H4 (cell line): ENCODE results near the gene LAMTOR5. TPM values are rescaled to one million over a fixed set of nuclear protein-coding genes. Genes with fewer than 3 reads are reported as not detected.
A peak's percentile ranks its signal among the peaks of the same experiment; 100 is the strongest.
"Not testable (repeated sequence)": the region's sequence is repeated elsewhere in the genome, so short reads cannot be mapped to it uniquely, and the experiment has no call there.

ENCODE experiments used
- DNase-seq: peaks from one replicate; pipeline ENCODE4 v3.0.0-alpha.2; 2015; ENCODE audit warnings: low spot score
- total RNA-seq: library from RNA; depleted of rRNA; stranded (reverse); fragments of >200 nt; shearing (Covaris generic); gene quantifications from 2 replicates; pipeline ENCODE4 v1.2.3, GENCODE V29; 2014

Gene LAMTOR5
- total RNA-seq, 1 experiment from 2014 or later, result 143 TPM

DNA sequence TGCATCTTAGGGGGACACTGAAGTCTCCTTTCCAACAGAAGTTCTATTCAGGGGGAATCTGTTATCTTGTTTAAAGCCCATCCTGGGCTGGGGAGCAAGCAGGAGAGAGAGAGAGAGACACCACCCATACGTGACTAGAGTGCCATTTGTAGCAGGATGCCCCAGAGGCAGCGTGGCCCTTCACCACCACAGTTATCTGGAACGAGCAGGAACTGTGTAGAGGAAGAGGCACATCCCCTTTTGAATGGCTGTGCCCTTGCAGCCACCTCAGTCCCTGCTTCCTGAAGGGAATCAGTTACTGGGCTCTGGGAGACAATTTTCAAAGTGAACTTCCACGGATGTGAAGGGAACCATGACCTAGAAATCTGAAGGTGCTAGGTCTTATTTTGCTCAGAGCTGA lies 19.4 kb upstream of the LAMTOR5 start:
- no peak for DNase-seq

DNA sequence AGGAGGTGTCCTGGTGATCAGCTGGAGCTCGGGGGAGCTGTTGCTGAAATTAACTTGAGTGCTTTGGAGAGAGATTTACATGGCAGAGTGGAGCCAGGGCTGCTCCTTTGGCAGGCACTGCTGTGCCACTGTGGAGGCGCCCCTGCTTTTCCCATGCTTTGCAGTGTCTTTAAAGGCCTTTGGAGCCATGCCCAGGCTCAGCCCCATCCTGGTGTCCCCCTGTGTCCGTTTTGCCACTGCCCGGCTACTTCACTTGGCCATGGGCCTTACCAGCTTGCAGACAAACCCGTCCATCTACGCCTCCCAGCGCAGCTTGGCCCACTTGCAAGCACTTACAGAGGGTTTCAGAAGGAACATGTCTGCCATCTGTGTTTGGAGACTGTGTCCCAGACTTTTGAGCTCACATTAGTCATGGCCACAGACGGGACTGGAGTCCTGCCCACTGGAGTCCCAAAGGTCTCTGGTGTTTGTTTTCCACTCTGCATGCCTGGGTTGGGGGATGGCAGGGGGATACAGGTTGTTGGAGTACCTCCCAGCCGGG lies 18.2 kb upstream of the LAMTOR5 start:
- DNase-seq, result no peak

DNA sequence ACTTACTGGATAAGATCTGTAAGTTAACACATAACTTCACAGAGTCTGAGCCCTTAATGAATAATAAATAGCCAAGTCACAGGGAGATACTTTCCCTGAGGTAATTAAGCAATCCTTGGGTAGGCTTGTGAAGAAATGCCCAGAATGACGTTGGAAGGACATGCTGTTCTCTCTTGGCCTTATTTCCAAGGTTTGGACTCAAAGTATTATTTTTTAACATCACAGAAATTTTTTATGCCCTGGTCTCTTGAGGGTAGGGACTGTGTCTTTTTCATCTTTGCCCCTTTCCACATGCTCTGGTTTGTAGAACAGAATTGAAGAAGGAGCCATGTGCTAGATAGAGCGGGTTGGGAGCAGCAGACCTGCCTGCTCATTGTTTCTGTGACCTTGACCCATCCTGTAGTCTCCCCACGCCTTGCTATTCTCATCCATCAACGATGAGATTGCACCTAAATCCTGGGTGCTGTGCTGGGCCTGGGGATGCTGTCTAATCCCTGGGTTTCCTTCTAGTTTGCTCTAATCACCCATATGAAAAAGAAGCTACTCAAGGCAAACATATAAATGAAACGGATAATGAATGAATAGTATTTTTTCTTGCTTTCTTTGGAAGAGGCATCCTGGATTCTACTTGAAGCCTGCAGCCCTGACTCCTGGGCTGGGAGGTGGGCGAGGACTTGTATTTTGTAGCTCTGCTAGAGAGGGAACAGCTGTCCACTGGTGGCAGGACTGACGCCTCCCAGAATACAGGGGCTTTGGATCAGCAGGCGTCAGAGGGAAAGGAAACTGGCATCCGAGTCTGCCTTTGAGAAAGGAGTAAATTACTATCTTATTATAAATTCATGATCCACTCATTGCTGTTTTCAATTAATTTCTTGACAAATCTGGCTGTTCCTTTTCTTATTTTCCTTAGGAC lies 17.5 kb upstream of the LAMTOR5 start:
- DNase-seq, result no peak

DNA sequence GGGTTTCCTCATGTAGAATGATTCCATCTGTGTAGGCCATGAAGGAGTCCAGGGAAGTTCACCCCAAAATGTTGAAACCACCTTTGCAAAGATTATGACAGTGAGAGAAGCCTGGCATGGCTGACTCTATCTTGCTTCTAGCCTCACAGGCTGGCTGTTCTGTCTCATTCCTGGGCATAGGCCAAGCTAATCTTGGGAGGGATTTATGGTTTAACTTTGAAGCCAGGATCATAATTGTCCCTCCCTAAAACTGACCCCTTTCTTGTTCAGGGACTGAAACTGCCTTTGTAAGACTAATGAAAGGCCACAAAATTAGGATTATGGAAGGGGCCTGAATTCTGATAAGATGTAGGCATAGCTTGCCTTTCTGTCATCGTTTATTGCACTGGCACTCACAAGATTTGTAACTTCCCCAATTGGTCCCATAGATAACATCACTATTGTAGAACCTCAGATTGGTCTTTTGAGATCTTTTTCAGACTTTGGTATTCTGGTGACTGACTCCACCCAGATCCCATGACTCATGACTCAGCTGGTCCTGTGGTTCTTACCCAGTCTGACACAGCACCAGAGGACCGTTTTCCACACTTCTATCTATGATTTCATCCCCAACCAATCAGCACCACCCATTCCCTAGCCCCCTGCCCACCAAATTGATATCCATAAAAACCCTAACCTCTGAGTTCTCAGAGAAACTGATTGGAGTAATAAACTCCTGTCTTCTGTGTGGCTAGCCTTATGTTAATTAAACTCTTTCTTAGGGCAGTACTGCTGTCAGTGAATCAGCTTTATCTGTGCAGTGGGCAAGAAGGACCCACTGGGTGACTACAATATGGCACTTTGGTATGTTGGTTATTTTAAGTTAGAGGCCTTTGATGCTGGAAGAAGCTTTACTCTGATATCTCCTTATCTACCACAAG lies 13.6 kb upstream of the LAMTOR5 start:
- DNase-seq, result no peak

DNA sequence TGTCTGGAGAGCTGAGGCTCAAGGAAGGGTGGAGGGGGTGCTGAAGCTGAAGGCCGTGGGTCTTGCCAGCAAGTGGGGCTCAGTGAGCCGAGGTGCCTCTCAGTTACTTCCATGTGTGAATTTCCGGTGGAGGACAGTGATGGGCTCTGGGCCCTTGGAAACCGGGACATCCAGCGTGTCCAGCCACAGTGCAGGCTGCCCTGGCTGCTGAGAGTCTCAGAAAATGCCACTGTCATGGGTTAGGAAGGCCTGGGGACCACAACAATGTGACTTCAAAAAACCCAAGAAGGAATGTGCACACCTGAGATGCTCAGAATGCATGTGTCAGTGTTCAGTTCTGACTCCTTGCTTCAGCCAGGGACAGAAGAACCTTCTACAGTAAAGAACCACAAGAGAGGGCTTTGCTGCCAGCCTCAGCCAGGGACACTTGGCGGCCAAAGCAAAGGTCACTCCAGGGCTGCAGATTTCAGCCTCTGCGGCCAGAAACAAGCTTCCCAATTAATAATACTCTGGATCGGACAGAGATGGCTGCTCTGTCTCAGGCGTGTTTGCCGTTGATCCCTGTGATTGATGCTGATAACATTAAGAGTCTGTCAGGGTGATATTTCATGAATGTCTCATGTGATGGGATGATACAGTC lies 12.6 kb upstream of the LAMTOR5 start:
- no peak for DNase-seq

DNA sequence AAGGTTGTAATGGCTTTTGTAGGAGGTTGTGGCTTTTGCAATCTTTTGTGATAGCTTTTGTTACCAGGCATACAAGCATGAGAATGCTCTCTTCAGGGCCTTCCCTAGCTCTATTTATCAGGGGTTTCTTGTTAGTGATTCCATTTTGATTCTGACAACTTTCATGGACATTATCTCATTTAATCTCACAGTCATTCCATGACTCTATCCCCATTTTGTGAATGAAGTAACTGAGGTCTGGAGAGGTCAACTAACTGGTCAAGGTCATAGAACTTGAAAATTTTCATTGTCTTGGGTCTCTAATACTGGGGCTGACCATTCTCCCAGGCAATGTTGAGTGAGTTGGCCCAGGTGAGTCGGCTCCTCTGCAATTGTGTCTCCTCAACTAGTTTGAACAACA lies 11.2 kb upstream of the LAMTOR5 start:
- no peak for DNase-seq

DNA sequence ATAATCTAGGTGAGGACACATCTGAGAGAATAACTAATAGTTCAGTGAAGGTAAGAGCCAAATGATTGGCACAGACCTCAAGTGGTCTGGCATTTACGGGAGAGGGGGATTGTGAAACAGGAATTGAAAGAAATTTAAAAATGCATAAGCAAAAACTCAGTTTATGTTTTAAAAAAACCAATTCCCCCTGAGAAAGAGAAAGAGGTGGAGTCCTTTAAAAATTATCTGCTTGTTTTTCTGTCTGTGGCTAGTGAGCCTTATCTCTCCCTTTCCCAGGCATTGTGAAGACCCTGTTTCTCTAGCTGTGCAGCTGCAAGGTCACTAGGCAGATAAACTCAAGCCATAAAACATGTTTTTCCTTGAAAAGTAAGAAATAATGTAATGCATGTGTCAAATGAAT lies 5.6 kb upstream of the LAMTOR5 start:
- not testable (repeated sequence) for DNase-seq

GRCh38 chr1:110412576-110412975 lies 5.1 kb upstream of the LAMTOR5 start:
- peak; percentile 54 for DNase-seq

DNA sequence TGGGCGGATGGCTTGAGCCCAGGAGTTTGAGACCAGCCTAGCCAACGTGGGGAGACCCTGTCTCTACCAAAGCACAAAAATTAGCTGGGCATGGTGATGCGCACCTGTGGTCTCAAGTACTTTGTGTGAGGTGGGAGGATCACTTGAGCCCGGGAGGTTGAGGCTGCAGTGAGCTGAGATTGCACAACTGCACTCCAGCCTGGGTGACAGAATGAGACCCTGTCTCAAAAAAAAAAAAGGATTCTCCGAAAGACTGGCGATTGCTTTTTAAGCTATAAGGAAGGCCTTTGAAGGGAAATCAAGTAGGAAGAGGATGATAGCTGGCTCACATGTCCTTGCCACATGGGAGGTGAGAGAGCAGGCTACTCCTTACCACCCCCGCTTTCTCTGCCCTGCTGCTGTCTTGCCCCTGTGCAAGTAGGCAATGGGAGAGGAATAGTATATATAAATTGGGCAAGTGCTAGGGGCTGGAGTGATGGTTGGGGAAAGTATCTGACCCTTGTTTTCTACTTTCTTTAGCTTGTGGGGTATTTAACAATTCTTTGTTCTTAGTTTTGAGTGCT lies 3.8 kb upstream of the LAMTOR5 start:
- no peak for DNase-seq

GRCh38 chr1:110409316-110409715 lies 1.8 kb upstream of the LAMTOR5 start:
- no peak for DNase-seq

DNA sequence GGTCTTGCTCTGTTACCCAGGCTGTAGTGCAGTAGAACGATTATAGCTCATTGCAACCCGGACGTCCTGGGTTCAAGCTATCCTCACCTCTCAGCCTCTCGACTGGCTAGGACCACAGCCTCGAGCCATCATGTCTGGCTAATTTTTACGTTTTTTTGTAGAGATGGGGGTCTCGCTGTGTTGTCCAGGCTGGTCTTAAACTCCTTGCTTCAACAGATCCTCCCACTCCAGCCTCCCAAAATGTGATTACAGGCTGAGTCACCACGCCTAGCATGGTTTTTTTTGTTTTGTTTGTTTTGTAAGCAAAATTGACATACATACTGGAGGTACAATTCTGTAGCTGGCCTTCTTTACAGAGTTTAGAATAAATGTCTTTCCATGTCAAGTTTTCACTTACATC lies 994 bp upstream of the LAMTOR5 start:
- DNase-seq, result no peak

DNA sequence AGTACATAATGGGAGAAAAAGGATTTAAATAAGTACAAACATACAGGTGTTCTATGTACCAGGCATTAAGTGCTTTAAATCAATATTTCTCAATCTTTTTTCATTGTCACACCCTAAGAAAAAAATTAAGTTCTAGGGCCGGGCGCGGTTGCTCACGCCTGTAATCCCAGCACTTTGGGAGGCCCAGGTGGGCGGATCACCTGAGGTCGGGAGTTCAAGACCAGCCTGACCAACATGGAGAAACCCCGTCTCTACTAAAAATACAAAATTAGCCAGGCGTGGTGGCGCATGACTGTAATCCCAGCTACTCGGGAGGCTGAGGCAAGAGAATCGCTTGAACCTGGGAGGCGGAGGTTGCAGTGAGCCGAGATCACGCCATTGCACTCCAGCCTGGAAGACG lies 1.1 kb downstream of the LAMTOR5 start:
- not testable (repeated sequence) for DNase-seq

- DNase-seq, result no peak
Measured at GRCh38 chr1:110404401-110404800, 3.1 kb downstream of the LAMTOR5 start.

GRCh38 chr1:110403805-110404204 lies 3.7 kb downstream of the LAMTOR5 start:
- DNase-seq, result no peak

DNA sequence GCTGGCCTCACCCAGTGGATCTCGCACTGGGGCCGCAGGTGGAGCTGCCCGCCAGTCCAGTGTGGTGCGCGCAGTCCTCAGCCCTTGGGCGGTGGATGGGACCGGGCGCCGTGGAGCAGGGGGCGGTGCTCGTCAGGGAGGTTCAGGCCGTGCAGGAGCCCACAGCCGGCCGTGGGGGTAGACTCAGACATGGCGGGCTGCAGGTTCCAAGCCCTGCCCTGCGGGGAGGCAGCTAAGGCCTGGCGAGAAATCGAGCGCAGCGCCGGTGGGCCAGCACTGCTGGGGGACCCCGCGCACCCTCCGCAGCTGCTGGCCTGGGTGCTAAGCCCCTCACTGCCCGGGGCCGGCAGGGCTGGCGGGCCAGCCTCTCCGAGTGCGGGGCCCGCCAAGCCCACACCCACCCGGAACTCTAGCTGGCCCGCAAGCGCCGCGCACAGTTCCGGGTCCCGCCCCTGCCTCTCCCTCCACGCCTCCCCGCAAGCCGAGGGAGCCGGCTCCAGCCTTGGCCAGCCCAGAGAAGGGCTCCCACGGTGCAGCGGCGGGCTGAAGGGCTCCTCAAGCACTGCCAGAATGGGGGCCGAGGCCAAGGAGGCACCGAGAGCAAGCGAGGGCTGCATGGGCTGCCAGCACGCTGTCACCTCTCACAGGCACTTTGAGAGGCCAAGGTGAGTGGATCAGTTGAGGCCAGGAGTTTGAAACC lies 11.1 kb downstream of the LAMTOR5 start:
- DNase-seq, result not testable (repeated sequence)

- no peak for DNase-seq
Measured at GRCh38 chr1:110394493-110394820, 13.0 kb downstream of the LAMTOR5 start.

DNA sequence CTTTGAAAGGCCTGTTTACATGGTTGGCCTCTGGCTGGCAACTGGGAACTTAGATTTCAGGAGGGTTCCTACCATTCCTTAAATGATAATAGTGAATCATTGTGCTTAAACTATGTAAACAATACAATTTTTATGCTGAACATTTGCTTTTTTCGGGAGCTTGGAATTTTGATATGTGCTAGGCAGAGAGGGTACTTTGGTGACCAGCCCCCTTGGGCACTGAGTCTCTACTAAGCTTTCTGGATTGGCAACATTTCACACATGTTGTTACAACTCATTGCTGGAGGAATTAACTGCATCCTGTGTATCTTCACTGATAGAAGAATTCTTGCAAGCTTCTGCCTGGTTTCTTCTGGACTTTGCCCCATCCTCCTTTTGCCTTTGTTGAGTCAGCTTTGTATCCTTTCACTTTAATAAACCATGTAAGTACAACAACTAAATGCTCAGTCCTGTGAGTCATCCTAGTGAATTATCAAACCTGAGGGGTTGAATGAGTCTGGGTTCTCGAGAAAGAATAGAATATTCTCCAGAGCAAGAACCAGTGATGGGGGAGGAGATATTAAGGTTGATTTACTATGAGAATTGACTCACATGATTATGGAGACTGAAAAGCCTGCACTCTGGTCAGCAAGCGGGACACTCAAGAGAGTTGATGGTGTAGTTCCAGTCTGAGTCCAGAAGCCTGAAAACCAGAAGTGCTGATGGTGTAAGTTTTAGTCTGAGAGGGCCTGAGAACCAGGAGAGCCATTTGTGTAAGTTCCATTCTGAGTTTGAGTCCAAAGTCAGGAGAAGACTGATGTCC lies 13.6 kb downstream of the LAMTOR5 start:
- DNase-seq, result peak; percentile 70

DNA sequence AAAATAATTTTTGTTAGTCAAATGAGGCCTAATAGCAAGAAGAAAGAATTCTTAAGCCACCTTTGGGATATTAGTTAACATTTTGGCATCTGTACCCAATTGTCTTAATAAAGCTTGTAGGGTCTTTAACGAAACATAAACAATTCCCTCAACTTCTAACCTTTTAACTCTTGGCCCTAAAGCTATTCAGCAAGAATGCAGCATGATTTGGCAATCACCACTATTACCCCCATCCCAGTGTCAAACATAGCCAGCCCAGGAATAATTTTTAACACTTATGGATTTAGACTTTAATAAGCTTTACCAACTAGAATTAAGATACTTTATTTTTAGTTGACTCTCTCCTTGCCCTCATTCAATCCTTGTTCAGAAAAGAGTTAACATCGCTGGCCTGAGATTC lies 14.2 kb downstream of the LAMTOR5 start:
- no peak for DNase-seq

DNA sequence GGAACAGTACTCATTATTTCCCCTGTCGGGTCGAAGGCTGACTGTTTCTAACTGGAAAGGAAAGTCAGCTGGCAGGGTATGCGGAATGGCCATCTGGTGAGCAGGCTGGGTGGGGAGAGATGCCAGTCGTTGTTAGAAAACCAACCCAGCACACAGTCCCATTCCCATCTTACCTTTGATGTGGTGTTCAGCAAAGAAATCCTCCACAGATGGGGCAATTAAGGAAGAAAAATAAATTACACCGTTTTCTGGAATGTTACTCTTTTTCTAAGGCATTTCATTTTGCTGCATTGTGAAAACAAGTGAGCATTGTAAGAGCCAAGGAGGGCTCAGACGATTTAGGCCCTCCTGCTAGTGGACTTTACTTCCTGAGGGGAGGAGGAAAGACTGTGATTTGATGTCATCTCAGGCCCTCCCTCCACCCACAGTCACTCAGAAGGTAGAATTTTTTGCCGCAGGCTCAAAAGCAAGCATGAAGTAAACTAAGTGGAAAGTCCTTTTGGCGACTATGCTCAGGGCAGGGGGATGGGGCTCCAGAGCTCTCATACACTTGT lies 16.7 kb downstream of the LAMTOR5 start, which contains the start of gene SLC16A4:
TSS of gene SLC16A4 (minus strand) at position 335 of the 554 bp plus-strand sequence. CDS start 1,703 bp downstream, outside the sequence.
- DNase-seq, result peak; percentile 91

DNA sequence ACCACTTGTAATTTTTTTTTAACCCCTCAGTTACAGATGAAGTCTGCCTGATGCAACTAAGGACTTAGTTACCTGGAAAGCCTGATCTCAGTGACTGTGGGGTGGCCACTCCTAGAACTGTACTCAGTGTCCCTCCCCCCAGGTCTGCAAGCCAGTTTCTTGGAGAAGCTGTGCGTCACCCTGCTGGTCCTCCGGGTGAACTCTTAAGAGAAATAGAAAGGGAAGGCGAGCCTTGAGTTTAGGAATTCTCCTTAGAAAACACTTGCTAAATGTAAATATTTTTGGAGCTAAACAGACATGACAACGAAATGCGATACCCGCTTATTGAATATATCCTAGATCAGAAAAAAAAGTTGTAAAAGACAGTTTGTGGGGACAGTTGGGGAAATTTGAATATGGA lies 17.4 kb downstream of the LAMTOR5 start:
- peak; percentile 81 for DNase-seq
